ENCODE data around the gene KLRC4. TPM values are rescaled to one million over a fixed set of nuclear protein-coding genes. Genes with fewer than 3 reads are reported as not detected.
"Not testable (repeated sequence)": the region's sequence is repeated elsewhere in the genome, so short reads cannot be mapped to it uniquely, and the experiment has no call there.

Gene KLRC4
- total and polyA plus RNA-seq, 8 donors: 0.25 TPM; not detected in 7

- Histone ChIP-seq H3K36me3 (no peaks in the 10 kb centered on the region), H3K4me3 (no peak within 1 kb of the TSS), H3K9me3 (no peaks in the 10 kb centered on the region), H3K27me3 (no peaks in the 10 kb centered on the region), H3K27ac (no peak within 1 kb of the TSS), H3K4me1 (no peaks in the 10 kb centered on the region)
- no peak for TF ChIP-seq CTCF (IDR thresholded peaks at IDR 0.05)
- FAIRE-seq (no peak), DNase-seq (no peak), ATAC-seq (no peak)
- intact Hi-C loops (cut with DNase I): no loop called here
- whole genome bisulfite sequencing, 2 donors: 44 to 53% methylated on average over 2 of the region's 2 CpGs
These were observed 43.6 kb upstream of the KLRC4 start, which contains the start of gene KLRC1 for GRCh38 chr12:10453156-10453555. Gene KLRC1 (minus strand): TSS chr12:10453377. CDS start chr12:10451156, 2,221 bp downstream.

GRCh38 chr12:10448236-10448635 lies 38.7 kb upstream of the KLRC4 start:
- Histone ChIP-seq H3K36me3 (no peaks in the 10 kb centered on the region), H3K4me1 (no peaks in the 10 kb centered on the region), H3K27ac (no peak overlapping the region), H3K27me3 (no peaks in the 10 kb centered on the region), H3K4me3 (no peak overlapping the region), H3K9me3 (no peaks in the 10 kb centered on the region)
- DNase-seq: no peak
- intact Hi-C loops (cut with DNase I): no loop called here
- TF ChIP-seq CTCF (IDR thresholded peaks at IDR 0.05): no peak
- 75 to 94% methylated on average over 4 of the region's 4 CpGs for WGBS, 2 donors
- FAIRE-seq: no peak
- no peak for ATAC-seq

GRCh38 chr12:10446052-10446451 lies 36.5 kb upstream of the KLRC4 start:
- FAIRE-seq; H3K9me3 ChIP-seq; H3K27ac ChIP-seq; ATAC-seq; H3K36me3 ChIP-seq; H3K4me1 ChIP-seq; DNase-seq; intact Hi-C loops (cut with DNase I); H3K27me3 ChIP-seq; H3K4me3 ChIP-seq: not testable (repeated sequence)
- 72 to 80% methylated on average over 5 of the region's 5 CpGs for WGBS, 2 donors

GRCh38 chr12:10441144-10441543 lies 31.6 kb upstream of the KLRC4 start:
- intact Hi-C loops (cut with DNase I): not testable (repeated sequence)
- WGBS, 2 donors: 73 to 88% methylated on average over 8 of the region's 8 CpGs

GRCh38 chr12:10439608-10440274 lies 30.2 kb upstream of the KLRC4 start:
- H3K36me3 ChIP-seq; H3K27ac ChIP-seq; H3K27me3 ChIP-seq; FAIRE-seq; H3K9me3 ChIP-seq; ATAC-seq; DNase-seq; H3K4me3 ChIP-seq; intact Hi-C loops (cut with DNase I); H3K4me1 ChIP-seq: not testable (repeated sequence)
- WGBS, 2 donors: 39 to 56% methylated on average over 2 of the region's 2 CpGs

More at GRCh38 chr12:10441144-10441543, 31.6 kb upstream of the KLRC4 start:
- not testable (repeated sequence) for H3K4me3 ChIP-seq, DNase-seq, H3K27ac ChIP-seq, H3K27me3 ChIP-seq, FAIRE-seq, H3K36me3 ChIP-seq, H3K4me1 ChIP-seq, H3K9me3 ChIP-seq, ATAC-seq

- H3K27me3 ChIP-seq; ATAC-seq; H3K9me3 ChIP-seq; H3K36me3 ChIP-seq; DNase-seq; H3K27ac ChIP-seq; intact Hi-C loops (cut with DNase I); H3K4me3 ChIP-seq; H3K4me1 ChIP-seq; FAIRE-seq: not testable (repeated sequence)
- 25 to 53% methylated on average over 1 to 2 of the region's 2 CpGs for WGBS, 2 donors
These were observed 28.0 kb upstream of the KLRC4 start for GRCh38 chr12:10437601-10438000.

- H3K4me3 ChIP-seq; intact Hi-C loops (cut with DNase I); ATAC-seq; H3K36me3 ChIP-seq; H3K27ac ChIP-seq; H3K27me3 ChIP-seq; H3K9me3 ChIP-seq; H3K4me1 ChIP-seq; DNase-seq: not testable (repeated sequence)
- peak; percentile 20 for FAIRE-seq
- WGBS, 2 donors: 46 to 59% methylated on average over 3 of the region's 3 CpGs
These were observed 26.3 kb upstream of the KLRC4 start, which contains the start of gene KLRC2 for GRCh38 chr12:10435816-10436215. Gene KLRC2 (minus strand): TSS chr12:10436010. CDS start chr12:10435986, 24 bp downstream.

- FAIRE-seq: not testable (repeated sequence)
These were observed 21.1 kb upstream of the KLRC4 start for GRCh38 chr12:10430623-10431022.

GRCh38 chr12:10425938-10426337 lies 16.4 kb upstream of the KLRC4 start:
- H3K27ac ChIP-seq; H3K9me3 ChIP-seq; ATAC-seq; H3K36me3 ChIP-seq; H3K4me3 ChIP-seq; FAIRE-seq; H3K27me3 ChIP-seq; DNase-seq; H3K4me1 ChIP-seq; intact Hi-C loops (cut with DNase I): not testable (repeated sequence)
- WGBS, 2 donors: 86 to 88% methylated on average over 7 of the region's 8 CpGs

More at GRCh38 chr12:10430623-10431022, 21.1 kb upstream of the KLRC4 start:
- H3K4me1 ChIP-seq; H3K27me3 ChIP-seq; H3K36me3 ChIP-seq; intact Hi-C loops (cut with DNase I); H3K9me3 ChIP-seq; H3K4me3 ChIP-seq; H3K27ac ChIP-seq; ATAC-seq; DNase-seq: not testable (repeated sequence)
- WGBS, 2 donors: 65 to 71% methylated on average over 4 of the region's 4 CpGs

- H3K36me3 ChIP-seq; ATAC-seq; H3K4me1 ChIP-seq; H3K27ac ChIP-seq; H3K4me3 ChIP-seq; H3K9me3 ChIP-seq; H3K27me3 ChIP-seq; DNase-seq; intact Hi-C loops (cut with DNase I): not testable (repeated sequence)
- 86% methylated on average over 1 of the region's 1 CpG for WGBS, 2 donors
- FAIRE-seq: peak; percentile 67
These were observed 14.8 kb upstream of the KLRC4 start for GRCh38 chr12:10424260-10424899.
